ENCODE data around the gene GORAB. TPM values are rescaled to one million over a fixed set of nuclear protein-coding genes. Genes with fewer than 3 reads are reported as not detected.
A peak's percentile ranks its signal among the peaks of the same experiment; 100 is the strongest.

Gene GORAB
- polyA plus RNA-seq, 1 experiment: 7.6 TPM

DNA sequence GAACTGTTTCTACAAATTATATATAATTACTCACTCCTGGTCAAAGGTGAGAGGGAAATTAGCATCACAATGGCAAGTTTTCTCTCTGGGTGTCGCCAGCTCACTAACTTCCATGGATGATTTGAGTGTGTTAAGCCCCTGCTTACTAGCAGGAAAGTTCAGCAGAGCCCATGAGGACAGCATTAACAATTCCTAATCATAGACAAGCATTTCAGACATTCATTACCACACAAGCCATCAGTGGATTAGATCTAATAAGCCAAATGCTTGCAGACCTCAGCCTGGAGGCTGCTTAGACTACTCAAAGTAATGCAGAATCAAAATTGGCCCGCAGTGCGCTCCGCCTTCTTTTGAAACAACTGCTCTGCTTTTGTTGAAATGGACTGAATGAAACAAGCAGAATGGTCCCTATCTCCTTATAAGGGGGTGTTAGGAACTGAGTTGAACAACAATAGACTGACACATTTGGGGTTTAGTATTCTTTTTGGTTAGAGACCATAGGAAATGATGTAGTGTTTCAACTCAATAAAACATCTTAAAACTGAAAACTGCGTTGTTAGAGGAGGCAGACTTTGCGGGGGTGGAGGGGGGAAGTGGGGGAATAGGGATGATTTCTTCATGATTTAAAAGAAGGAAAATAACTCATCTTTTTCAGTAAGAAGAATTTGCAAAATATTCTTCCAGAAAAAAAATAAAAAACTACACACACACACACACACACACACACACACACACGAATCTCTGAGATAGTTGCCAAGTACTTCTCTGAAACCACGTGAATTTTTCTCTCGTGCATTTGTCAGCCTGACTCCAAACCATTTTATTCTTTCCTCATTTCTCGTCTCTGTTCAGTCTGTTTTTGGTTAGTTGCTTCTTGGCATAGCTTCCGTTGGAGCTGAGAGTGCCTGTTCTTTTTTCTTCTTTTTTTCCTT, 54.6 kb downstream of the GORAB start:
- Histone ChIP-seq H3K36me3 (ENCODE audit: control insufficient read depth, insufficient read depth, low read length) (no peaks in the 10 kb centered on the region), H3K4me3 (ENCODE audit: low read depth, low read length) (peak overlapping the region; percentile 9; the same call in 1 of the 2 replicates), H3K27me3 (ENCODE audit: control insufficient read depth, insufficient read depth, low read length) (no peaks in the 10 kb centered on the region)
- TF ChIP-seq, protein P1, sequence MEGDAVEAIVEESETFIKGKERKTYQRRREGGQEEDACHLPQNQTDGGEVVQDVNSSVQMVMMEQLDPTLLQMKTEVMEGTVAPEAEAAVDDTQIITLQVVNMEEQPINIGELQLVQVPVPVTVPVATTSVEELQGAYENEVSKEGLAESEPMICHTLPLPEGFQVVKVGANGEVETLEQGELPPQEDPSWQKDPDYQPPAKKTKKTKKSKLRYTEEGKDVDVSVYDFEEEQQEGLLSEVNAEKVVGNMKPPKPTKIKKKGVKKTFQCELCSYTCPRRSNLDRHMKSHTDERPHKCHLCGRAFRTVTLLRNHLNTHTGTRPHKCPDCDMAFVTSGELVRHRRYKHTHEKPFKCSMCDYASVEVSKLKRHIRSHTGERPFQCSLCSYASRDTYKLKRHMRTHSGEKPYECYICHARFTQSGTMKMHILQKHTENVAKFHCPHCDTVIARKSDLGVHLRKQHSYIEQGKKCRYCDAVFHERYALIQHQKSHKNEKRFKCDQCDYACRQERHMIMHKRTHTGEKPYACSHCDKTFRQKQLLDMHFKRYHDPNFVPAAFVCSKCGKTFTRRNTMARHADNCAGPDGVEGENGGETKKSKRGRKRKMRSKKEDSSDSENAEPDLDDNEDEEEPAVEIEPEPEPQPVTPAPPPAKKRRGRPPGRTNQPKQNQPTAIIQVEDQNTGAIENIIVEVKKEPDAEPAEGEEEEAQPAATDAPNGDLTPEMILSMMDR (IDR thresholded peaks at IDR 0.05; ENCODE audit: insufficient read depth, low read depth, low read length): no peak
- DNase-seq (ENCODE audit: low read depth): peak; percentile 29
- ChIA-PET CTCF (interaction anchor here (0.5 to 0.9 kb wide), 2 partner anchors 13 to 29 kb away, joined by 3 read pairs; no protein-coding TSS in a partner anchor), POLR2A (no interaction called here)

DNA sequence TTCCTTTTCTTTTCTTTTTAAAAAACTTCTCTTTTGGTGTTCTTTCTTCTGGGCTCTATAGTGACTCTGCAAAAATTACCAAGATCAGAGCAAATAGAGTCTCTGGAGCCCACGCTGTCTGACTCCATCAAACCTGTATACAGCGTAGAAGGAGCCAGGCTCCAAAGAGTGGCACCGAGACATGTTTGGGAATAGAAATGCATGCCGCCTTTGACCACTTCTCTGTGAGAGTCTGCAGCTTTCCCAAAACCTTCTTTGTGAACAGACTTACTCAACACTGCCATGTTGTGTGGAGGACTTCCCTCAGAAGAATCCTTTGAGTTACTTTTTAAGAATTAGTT, 55.3 kb downstream of the GORAB start:
- DNase-seq (ENCODE audit: low read depth): no peak
- ChIA-PET POLR2A (no interaction called here), CTCF (interaction anchor here (0.9 kb wide), 1 partner anchor 14 kb away, joined by 3 read pairs; no protein-coding TSS in a partner anchor)
- TF ChIP-seq, protein P1 (IDR thresholded peaks at IDR 0.05; ENCODE audit: insufficient read depth, low read depth, low read length): no peak
- H3K36me3 ChIP-seq (ENCODE audit: control insufficient read depth, insufficient read depth, low read length): no peaks in the 10 kb centered on the region
- H3K27me3 ChIP-seq (ENCODE audit: control insufficient read depth, insufficient read depth, low read length): no peaks in the 10 kb centered on the region
- H3K4me3 ChIP-seq (ENCODE audit: low read depth, low read length): 0 out of 2 replicates have a peak overlapping the region, but pooled peaks have one; percentile 1

DNA sequence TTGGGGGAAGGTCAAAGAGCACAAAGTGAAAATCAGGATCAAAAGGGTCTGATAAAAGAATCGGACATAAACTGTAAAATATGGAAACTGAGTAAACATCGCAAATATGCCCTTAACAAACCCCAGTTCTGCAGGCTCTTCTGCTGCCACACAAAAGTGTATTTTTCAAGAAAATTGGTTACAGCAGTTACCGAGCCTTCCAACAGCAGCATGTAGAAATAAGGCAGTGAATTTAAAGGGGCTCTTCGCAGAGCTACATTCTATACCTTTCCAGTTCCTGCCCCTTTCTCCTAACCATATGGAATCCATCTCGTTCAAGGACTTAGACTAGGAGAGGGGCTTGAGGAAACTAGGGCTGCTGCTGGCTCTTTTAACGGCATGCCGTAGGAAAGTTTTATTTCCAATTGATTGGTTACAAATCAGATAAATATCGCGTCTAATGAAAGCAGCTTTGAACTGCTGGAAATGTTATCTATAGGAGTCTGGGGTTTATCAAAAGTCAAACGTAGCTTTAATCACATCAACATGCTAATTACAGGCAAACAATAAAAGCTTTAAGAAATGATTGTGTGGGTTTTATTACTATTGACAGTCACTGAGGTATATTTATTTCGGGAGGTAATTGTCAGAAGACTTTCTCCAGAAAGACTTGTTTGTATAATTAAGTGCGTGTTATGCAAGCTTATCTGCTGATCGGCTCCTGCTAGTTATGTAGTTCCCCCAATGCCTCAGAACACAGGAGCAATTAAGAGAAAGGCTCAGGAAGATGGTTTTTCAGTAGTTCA, 59.1 kb downstream of the GORAB start:
- TF ChIP-seq, protein P1 (IDR thresholded peaks at IDR 0.05; ENCODE audit: insufficient read depth, low read depth, low read length): no peak
- POLR2A ChIA-PET: no interaction called here
- CTCF ChIA-PET: interaction anchor here (0.5 to 0.9 kb wide), 3 partner anchors 20 to 57 kb away, joined by 3 read pairs; no protein-coding TSS in a partner anchor
- DNase-seq (ENCODE audit: low read depth): no peak
- no peak overlapping the region for H3K4me3 ChIP-seq (ENCODE audit: low read depth, low read length)
- no peaks in the 10 kb centered on the region for H3K27me3 ChIP-seq (ENCODE audit: control insufficient read depth, insufficient read depth, low read length)
- H3K36me3 ChIP-seq (ENCODE audit: control insufficient read depth, insufficient read depth, low read length): no peaks in the 10 kb centered on the region

DNA sequence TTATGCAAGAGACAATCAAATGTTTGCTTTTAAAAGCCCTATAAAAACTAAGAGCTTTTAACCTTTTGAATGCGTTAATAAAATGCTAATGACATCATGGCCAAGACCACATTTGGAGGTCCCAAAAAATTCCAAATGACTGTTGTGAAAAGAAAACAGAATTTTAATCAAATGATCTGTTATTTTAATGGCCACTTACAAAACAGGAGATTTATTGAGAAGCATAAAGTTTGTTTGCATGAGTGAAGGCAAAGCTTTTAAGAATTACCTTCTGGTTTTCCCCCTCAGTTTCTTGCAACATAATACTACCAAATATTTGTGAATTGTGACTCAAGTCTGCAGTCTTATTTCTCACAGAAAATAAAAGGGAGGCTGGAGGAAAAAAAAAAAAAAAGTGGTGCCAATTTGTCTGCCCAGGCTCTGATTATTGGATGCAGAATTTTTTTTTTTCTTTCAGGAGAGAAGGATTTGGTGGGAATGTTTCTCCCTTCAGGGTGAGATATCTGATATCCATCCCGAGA, 60.7 kb downstream of the GORAB start:
- peak; percentile 87 for DNase-seq (ENCODE audit: low read depth)
- ChIA-PET POLR2A (no interaction called here), CTCF (interaction anchor here (0.9 to 1.4 kb wide), 3 partner anchors 9 to 98 kb away, joined by 3 read pairs; no protein-coding TSS in a partner anchor)
- TF ChIP-seq, protein P1 (IDR thresholded peaks at IDR 0.05; ENCODE audit: insufficient read depth, low read depth, low read length): no peak
- Histone ChIP-seq H3K36me3 (ENCODE audit: control insufficient read depth, insufficient read depth, low read length) (no peaks in the 10 kb centered on the region), H3K4me3 (ENCODE audit: low read depth, low read length) (no peak overlapping the region; the same call in 1 of the 2 replicates), H3K27me3 (ENCODE audit: control insufficient read depth, insufficient read depth, low read length) (no peaks in the 10 kb centered on the region)

Measured in BJ (cell line).